GM12892 (cell line): Measurements from ENCODE around the gene TMEM54.

Source experiments
- POLR2A ChIP-seq: IDR thresholded peaks from 2 replicates; pipeline ENCODE4 v1.6.1; 2011; ENCODE audit warnings: low read depth, low read length, control low read depth
- POLR2AphosphoS5 ChIP-seq: IDR thresholded peaks from 2 replicates; pipeline ENCODE4 v1.6.1; 2011; ENCODE audit warnings: low read depth, low read length, control low read depth

DNA sequence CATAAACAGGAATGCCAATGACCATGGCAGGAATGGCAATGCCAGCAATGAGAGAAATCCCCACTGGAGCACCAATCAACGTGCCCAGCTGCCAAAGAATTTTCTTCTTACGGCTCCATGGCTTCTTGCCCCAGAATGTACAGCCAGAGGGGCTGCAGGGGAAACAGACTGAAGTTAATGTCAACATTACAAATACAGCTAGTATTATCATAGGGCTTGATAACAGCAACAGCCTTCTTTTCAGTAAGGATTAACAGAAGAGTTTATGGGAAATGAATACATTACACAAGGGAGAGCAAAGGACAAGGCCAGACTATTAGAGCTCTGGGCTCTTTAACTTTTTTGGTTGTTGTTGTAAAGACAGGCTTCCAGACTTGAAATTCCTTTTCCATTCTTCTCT is 45.2 kb upstream of the TMEM54 start:
- TF ChIP-seq POLR2A (no peak), POLR2AphosphoS5 (no peak)
